Measurements from ENCODE around the gene TUBGCP6. TPM values are rescaled to one million over a fixed set of nuclear protein-coding genes. Genes with fewer than 3 reads are reported as not detected.

Gene TUBGCP6
- polyA plus RNA-seq, 12 donors: 18.2 to 36.0 (median 28.9) TPM; not detected in 1

- no peak for DNase-seq
Observed at GRCh38 chr22:50197856-50198623, 46.8 kb downstream of the TUBGCP6 start.

GRCh38 chr22:50197000-50197800, 47.6 kb downstream of the TUBGCP6 start:
- DNase-seq: no peak

GRCh38 chr22:50196256-50196655, 48.6 kb downstream of the TUBGCP6 start:
- DNase-seq: no peak

GRCh38 chr22:50194037-50194805, 50.6 kb downstream of the TUBGCP6 start:
- no peak for DNase-seq

- DNase-seq: no peak
Observed at GRCh38 chr22:50193621-50194020, 51.2 kb downstream of the TUBGCP6 start.

GRCh38 chr22:50192436-50193204, 52.2 kb downstream of the TUBGCP6 start:
- DNase-seq: no peak

- no peak for DNase-seq
Observed at GRCh38 chr22:50190941-50191741, 53.7 kb downstream of the TUBGCP6 start.

GRCh38 chr22:50190182-50190940, 54.5 kb downstream of the TUBGCP6 start:
- DNase-seq: no peak

- DNase-seq: peak; percentile 54
Observed at GRCh38 chr22:50189849-50190181, 55.0 kb downstream of the TUBGCP6 start.

- no peak for DNase-seq
Observed at GRCh38 chr22:50189184-50189848, 55.5 kb downstream of the TUBGCP6 start.

- no peak for DNase-seq
Observed at GRCh38 chr22:50188356-50188755, 56.5 kb downstream of the TUBGCP6 start.

GRCh38 chr22:50186761-50187523, 57.9 kb downstream of the TUBGCP6 start:
- no peak for DNase-seq

- DNase-seq: no peak
Observed at GRCh38 chr22:50186181-50186714, 58.6 kb downstream of the TUBGCP6 start.

GRCh38 chr22:50185375-50186087, 59.3 kb downstream of the TUBGCP6 start, which contains the start of gene TRABD:
TSS of gene TRABD (plus strand) at chr22:50185913. CDS start at chr22:50193061, 7,148 bp downstream.
- DNase-seq: peak; percentile 87

GRCh38 chr22:50184902-50185374, 59.9 kb downstream of the TUBGCP6 start:
- DNase-seq: no peak

- DNase-seq: peak; percentile 50
Observed at GRCh38 chr22:50184004-50184901, 60.6 kb downstream of the TUBGCP6 start.

All from muscle of arm (tissue), 12 donors.